Measurements from ENCODE around the gene KLK2. TPM values are rescaled to one million over a fixed set of nuclear protein-coding genes. Genes with fewer than 3 reads are reported as not detected.
A peak's percentile ranks its signal among the peaks of the same experiment; 100 is the strongest.

KLK2 gene
- total RNA-seq (not detected), polyA plus RNA-seq (not detected)

DNA sequence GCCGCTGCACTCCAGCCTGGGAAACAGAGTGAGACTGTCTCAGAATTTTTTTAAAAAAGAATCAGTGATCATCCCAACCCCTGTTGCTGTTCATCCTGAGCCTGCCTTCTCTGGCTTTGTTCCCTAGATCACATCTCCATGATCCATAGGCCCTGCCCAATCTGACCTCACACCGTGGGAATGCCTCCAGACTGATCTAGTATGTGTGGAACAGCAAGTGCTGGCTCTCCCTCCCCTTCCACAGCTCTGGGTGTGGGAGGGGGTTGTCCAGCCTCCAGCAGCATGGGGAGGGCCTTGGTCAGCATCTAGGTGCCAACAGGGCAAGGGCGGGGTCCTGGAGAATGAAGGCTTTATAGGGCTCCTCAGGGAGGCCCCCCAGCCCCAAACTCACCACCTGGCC lies at the start of gene KLK2:
Gene KLK2 (plus strand): TSS at position 384 of the 400 bp plus-strand sequence. CDS start 35 bp downstream, outside the sequence.
- Histone ChIP-seq H3K27me3 (ENCODE audit: insufficient read depth, low read length, poor library complexity, severe bottlenecking) (peaks cover 4% of the 10 kb centered on the region), H3K9me3 (ENCODE audit: low read length) (no peaks in the 10 kb centered on the region), H3K4me1 (ENCODE audit: insufficient read depth, low read length) (no peaks in the 10 kb centered on the region), H3K36me3 (ENCODE audit: insufficient read depth, low read length) (no peaks in the 10 kb centered on the region), H3K27ac (ENCODE audit: low read depth, low read length) (no peak within 1 kb of the TSS), H3K4me3 (ENCODE audit: low read length) (no peak within 1 kb of the TSS)
- no peaks in the 10 kb centered on the region for H3K36me3 Mint-ChIP-seq
- H3K27me3 Mint-ChIP-seq: peaks cover 12 to 38% of the 10 kb centered on the region in 2 donors
- no peak within 1 kb of the TSS for H3K27ac Mint-ChIP-seq
- ChIA-PET POLR2A (no interaction called here), CTCF (no interaction called here)
- DNase-seq: no peak
- H3K4me1 Mint-ChIP-seq: no peaks in the 10 kb centered on the region
- peaks cover 0 to 3% (median 0%) of the 10 kb centered on the region in 5 donors for H3K9me3 Mint-ChIP-seq
- no peak within 1 kb of the TSS for H3K4me3 Mint-ChIP-seq

DNA sequence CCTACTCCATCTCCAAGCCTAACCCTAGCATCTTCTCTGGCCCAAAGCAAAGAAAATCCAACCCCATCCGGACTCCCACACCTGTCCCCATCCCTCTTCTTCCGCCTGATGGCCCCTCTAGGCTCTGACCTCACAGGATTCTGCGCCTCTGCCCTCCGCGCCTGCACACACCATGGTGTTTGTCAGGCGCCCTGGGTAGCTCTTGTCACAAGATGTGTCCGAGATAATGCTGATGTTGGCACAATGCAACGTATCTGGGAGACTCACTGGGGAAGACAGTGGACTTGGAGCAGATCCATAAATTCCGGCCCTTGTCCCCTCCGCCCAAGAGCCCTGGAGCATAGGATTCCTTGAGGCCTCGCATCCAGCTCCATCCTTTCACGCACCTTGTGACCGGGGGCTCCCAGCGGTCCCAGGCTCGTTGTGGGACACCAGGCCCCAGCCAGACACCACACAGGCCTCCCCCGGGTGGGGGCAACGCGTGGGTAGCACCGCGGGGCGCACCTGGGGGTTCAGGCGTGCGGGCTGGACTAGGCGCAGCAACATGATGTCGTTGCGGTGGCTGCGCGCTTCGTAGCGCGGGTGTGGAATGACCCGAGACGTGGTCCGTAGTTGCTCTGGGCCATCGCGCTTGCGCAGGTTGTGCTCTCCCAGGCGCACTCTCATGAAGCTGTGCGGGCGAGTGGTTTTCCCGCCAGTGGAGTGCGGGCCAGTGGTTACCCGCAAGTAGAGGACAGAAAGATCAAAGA lies 46.6 kb upstream of the KLK2 start:
- no peak overlapping the region for H3K27ac ChIP-seq (ENCODE audit: low read depth, low read length)
- peaks cover 4% of the 10 kb centered on the region for H3K27me3 ChIP-seq (ENCODE audit: insufficient read depth, low read length, poor library complexity, severe bottlenecking)
- CTCF ChIA-PET: no interaction called here
- H3K27me3 Mint-ChIP-seq: peaks cover 12 to 57% of the 10 kb centered on the region in 2 donors
- no peak for DNase-seq
- no peaks in the 10 kb centered on the region for H3K4me1 ChIP-seq (ENCODE audit: insufficient read depth, low read length)
- POLR2A ChIA-PET: no interaction called here
- H3K27ac Mint-ChIP-seq: no peak overlapping the region
- H3K4me3 Mint-ChIP-seq: no peak overlapping the region
- H3K36me3 ChIP-seq (ENCODE audit: insufficient read depth, low read length): no peaks in the 10 kb centered on the region
- H3K9me3 Mint-ChIP-seq: no peaks in the 10 kb centered on the region
- H3K36me3 Mint-ChIP-seq: peaks cover 0 to 5% (median 0%) of the 10 kb centered on the region in 3 donors
- no peaks in the 10 kb centered on the region for H3K9me3 ChIP-seq (ENCODE audit: low read length)
- no peaks in the 10 kb centered on the region for H3K4me1 Mint-ChIP-seq
- H3K4me3 ChIP-seq (ENCODE audit: low read length): no peak overlapping the region

DNA sequence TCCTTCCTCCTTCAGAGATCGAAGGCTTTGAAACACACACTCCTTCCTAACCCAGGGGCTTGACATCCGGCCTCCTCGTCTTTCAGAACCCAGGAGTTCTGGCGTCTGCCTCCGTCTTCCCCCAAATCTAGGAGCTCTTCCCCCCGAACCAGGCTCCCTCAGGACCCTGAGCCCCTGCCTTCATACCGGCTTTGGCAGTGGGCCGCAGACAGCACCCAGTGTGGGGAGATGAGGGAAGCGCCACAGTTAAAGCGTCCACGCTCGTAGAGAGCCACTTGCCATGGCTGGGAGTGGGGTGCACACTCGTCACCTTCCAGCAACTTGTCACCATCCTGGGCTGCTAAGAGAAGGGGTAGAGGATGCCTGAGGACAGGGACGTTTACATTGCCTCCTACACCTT lies 45.8 kb upstream of the KLK2 start:
- Mint-ChIP-seq H3K36me3 (peaks cover 0 to 2% (median 0%) of the 10 kb centered on the region in 3 donors), H3K4me3 (no peak overlapping the region), H3K27ac (peak overlapping the region in 1 of 8 donors; percentile 32), H3K4me1 (no peaks in the 10 kb centered on the region), H3K9me3 (no peaks in the 10 kb centered on the region), H3K27me3 (peaks cover 14 to 53% of the 10 kb centered on the region in 2 donors)
- H3K36me3 ChIP-seq (ENCODE audit: insufficient read depth, low read length): no peaks in the 10 kb centered on the region
- H3K27me3 ChIP-seq (ENCODE audit: insufficient read depth, low read length, poor library complexity, severe bottlenecking): no peaks in the 10 kb centered on the region
- DNase-seq: no peak
- H3K9me3 ChIP-seq (ENCODE audit: low read length): no peaks in the 10 kb centered on the region
- H3K27ac ChIP-seq (ENCODE audit: low read depth, low read length): no peak overlapping the region
- CTCF ChIA-PET: no interaction called here
- no peak overlapping the region for H3K4me3 ChIP-seq (ENCODE audit: low read length)
- H3K4me1 ChIP-seq (ENCODE audit: insufficient read depth, low read length): no peaks in the 10 kb centered on the region
- POLR2A ChIA-PET: no interaction called here

DNA sequence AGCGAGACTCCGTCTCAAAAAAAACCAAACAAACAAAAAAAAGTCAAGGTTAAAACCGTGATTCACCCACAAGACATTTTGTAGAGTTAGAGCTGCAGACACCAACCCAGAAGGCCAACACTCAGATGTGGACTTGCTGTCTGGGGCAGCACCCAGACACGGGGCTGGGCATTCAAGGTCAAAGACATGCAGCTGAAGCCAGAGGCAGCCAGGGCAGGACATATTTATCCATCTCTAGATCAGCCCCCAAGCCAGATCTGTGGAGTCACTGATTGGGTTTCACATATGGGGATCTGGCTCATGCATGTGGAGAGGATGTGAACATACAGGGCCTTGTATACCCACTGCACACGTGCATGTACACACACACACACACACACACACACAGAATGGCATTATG lies 43.4 kb upstream of the KLK2 start:
- H3K4me1 ChIP-seq (ENCODE audit: insufficient read depth, low read length): no peaks in the 10 kb centered on the region
- no peaks in the 10 kb centered on the region for H3K9me3 ChIP-seq (ENCODE audit: low read length)
- H3K36me3 ChIP-seq (ENCODE audit: insufficient read depth, low read length): no peaks in the 10 kb centered on the region
- H3K27ac ChIP-seq (ENCODE audit: low read depth, low read length): no peak overlapping the region
- Mint-ChIP-seq H3K27me3 (peaks cover 17 to 53% of the 10 kb centered on the region in 2 donors), H3K27ac (no peak overlapping the region), H3K4me1 (peaks cover 0 to under 1% (median 0%) of the 10 kb centered on the region in 3 donors), H3K36me3 (no peaks in the 10 kb centered on the region), H3K4me3 (no peak overlapping the region), H3K9me3 (no peaks in the 10 kb centered on the region)
- ChIA-PET CTCF (no interaction called here), POLR2A (no interaction called here)
- H3K4me3 ChIP-seq (ENCODE audit: low read length): no peak overlapping the region
- DNase-seq: no peak
- no peaks in the 10 kb centered on the region for H3K27me3 ChIP-seq (ENCODE audit: insufficient read depth, low read length, poor library complexity, severe bottlenecking)

DNA sequence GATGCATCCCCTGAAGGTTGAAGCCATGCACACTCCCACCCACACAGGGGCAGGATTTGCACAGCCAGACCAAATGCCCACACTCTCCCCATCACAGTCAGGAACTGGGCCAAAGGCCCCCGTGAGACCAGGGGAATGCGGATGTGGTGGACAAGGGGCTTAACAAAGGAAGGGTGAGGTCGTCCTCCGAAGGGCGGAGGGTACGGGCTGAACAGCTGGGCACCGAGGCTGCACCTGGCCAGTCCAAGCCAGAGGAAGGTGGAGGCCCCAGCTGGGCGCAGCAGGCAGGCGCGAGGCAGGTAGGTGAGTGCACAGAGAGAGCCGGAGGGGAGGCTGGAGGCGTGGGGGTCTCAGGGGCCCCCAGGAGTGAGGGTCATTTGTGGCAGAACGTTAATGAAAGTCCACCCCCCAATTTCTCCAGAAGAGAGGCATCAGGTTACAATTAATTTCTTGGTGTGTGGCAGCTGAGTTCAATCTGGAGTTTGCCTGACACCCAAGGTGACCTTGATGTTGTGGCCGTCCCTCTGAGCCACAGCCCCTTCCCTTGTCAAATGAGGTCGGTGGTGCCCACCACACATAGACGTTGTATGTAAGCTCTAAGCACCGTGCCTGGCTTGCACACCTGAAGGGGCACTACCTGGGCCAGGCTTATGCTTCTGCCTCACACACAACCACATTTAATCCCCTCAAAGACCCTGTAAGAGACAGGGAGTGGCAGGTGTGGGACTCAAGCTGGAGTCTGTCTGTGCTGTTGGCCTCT lies 42.8 kb upstream of the KLK2 start:
- no peaks in the 10 kb centered on the region for H3K36me3 Mint-ChIP-seq
- no peaks in the 10 kb centered on the region for H3K9me3 Mint-ChIP-seq
- H3K27ac ChIP-seq (ENCODE audit: low read depth, low read length): no peak overlapping the region
- peaks cover 4% of the 10 kb centered on the region for H3K27me3 ChIP-seq (ENCODE audit: insufficient read depth, low read length, poor library complexity, severe bottlenecking)
- H3K4me3 ChIP-seq (ENCODE audit: low read length): no peak overlapping the region
- no peaks in the 10 kb centered on the region for H3K9me3 ChIP-seq (ENCODE audit: low read length)
- peaks cover 6% of the 10 kb centered on the region for H3K4me1 ChIP-seq (ENCODE audit: insufficient read depth, low read length)
- H3K27ac Mint-ChIP-seq: no peak overlapping the region
- no peaks in the 10 kb centered on the region for H3K36me3 ChIP-seq (ENCODE audit: insufficient read depth, low read length)
- H3K27me3 Mint-ChIP-seq: peaks cover 21 to 59% of the 10 kb centered on the region in 2 donors
- H3K4me1 Mint-ChIP-seq: peaks cover 3 to 7% (median 5%) of the 10 kb centered on the region in 3 donors
- ChIA-PET CTCF (no interaction called here), POLR2A (no interaction called here)
- DNase-seq: no peak
- H3K4me3 Mint-ChIP-seq: no peak overlapping the region

DNA sequence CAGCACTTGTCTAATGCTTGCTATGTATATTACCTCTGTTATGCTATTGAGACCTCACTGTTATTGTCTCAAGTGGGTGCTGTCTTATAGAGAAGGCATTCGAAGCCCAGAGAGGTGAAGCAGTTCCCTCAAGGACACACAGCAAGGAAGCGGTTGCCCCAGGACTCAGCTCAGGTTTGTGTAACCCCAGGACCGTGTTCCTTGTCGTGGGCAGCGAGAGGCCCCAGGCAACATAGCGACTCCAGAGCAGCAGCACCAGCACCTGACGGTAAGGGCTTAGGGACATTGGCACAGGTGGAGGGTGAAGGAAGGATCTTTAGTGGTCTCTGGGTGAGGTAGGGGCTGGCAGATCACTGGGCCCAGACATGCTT lies 42.2 kb upstream of the KLK2 start:
- Histone ChIP-seq H3K4me3 (ENCODE audit: low read length) (no peak overlapping the region), H3K27ac (ENCODE audit: low read depth, low read length) (no peak overlapping the region), H3K36me3 (ENCODE audit: insufficient read depth, low read length) (no peaks in the 10 kb centered on the region), H3K9me3 (ENCODE audit: low read length) (no peaks in the 10 kb centered on the region), H3K27me3 (ENCODE audit: insufficient read depth, low read length, poor library complexity, severe bottlenecking) (peaks cover 4% of the 10 kb centered on the region), H3K4me1 (ENCODE audit: insufficient read depth, low read length) (peaks cover 8% of the 10 kb centered on the region)
- CTCF ChIA-PET: no interaction called here
- Mint-ChIP-seq H3K27ac (no peak overlapping the region), H3K4me3 (no peak overlapping the region), H3K27me3 (peaks cover 21 to 59% of the 10 kb centered on the region in 2 donors), H3K9me3 (no peaks in the 10 kb centered on the region), H3K4me1 (peaks cover 4 to 8% (median 6%) of the 10 kb centered on the region in 3 donors), H3K36me3 (no peaks in the 10 kb centered on the region)
- no peak for DNase-seq
- POLR2A ChIA-PET: no interaction called here

DNA sequence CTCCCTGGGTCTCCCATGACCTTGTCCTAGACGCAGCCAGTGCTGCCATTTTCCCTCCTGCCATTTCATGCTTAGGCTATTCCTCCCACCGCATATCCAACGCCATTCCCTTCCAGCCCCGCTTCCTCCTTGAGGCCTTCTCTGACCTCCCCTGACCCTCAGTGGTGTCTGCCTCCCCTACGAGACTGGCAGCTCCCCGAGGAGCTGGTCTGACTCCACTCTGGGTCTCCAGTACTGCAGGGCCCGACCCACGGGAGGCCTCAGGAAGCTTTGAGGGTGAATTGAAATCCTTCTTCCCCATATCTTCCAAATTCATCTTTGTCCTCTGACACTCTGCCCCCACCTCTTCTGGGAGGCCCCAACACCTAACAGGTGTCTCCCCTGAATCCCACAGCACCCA lies 40.6 kb upstream of the KLK2 start:
- Histone ChIP-seq H3K27me3 (ENCODE audit: insufficient read depth, low read length, poor library complexity, severe bottlenecking) (peaks cover 10% of the 10 kb centered on the region), H3K4me1 (ENCODE audit: insufficient read depth, low read length) (peaks cover 13% of the 10 kb centered on the region)
- POLR2A ChIA-PET: no interaction called here

DNA sequence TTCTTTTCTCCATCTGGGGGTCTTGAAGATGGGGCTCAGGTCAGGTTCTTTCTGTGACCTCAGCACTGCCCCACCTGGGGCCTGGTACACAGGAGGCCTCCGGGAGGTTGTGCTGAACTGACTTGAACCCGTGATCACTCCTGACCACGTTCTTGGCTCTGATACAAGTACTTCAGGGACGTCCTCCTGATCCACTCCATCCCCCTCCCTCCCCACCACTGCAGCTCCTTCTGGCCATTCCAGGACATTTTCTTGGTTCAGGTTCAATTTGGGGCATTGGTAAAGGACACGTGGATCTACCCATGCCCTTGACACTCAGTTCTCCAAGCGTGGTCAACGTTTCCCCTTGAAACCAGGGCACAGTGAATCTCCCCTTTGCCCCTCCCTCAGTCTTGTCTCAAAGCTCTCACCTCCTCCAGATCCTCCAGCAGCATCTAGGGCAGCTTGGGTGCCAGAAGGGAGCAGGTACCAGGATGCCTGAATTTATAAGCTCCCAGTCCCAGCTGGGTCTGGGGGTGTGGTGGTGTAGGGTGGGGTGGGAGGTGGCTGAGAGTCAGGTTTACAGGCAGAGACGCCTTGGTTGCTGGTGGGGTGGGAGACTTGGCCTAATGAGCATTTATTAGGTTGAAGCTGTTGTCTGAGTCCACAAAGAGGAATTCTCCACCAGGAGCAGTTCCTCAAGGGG lies 40.0 kb upstream of the KLK2 start, which contains the start of gene KLK15:
Gene KLK15 (minus strand): TSS at position 458 of the 685 bp plus-strand sequence. CDS start 2,082 bp downstream, outside the sequence.
- no peak within 1 kb of the TSS for H3K4me3 ChIP-seq (ENCODE audit: low read length)
- H3K9me3 ChIP-seq (ENCODE audit: low read length): no peaks in the 10 kb centered on the region
- no peaks in the 10 kb centered on the region for H3K36me3 ChIP-seq (ENCODE audit: insufficient read depth, low read length)
- peaks cover 13% of the 10 kb centered on the region for H3K4me1 ChIP-seq (ENCODE audit: insufficient read depth, low read length)
- Mint-ChIP-seq H3K27ac (peak within 1 kb of the TSS in 2 of 8 donors; percentile 14 to 54), H3K36me3 (no peaks in the 10 kb centered on the region), H3K9me3 (peaks cover 0 to 2% (median 0%) of the 10 kb centered on the region in 5 donors), H3K27me3 (peaks cover 29 to 60% of the 10 kb centered on the region in 2 donors), H3K4me1 (peaks cover 11 to 15% (median 13%) of the 10 kb centered on the region in 3 donors), H3K4me3 (peak within 1 kb of the TSS in 2 of 7 donors; percentile 42 to 74)
- DNase-seq: no peak
- peaks cover 10% of the 10 kb centered on the region for H3K27me3 ChIP-seq (ENCODE audit: insufficient read depth, low read length, poor library complexity, severe bottlenecking)
- CTCF ChIA-PET: no interaction called here
- POLR2A ChIA-PET: no interaction called here
- H3K27ac ChIP-seq (ENCODE audit: low read depth, low read length): no peak within 1 kb of the TSS

More for the DNA sequence above, 40.6 kb upstream of the KLK2 start:
- Histone ChIP-seq H3K36me3 (ENCODE audit: insufficient read depth, low read length) (no peaks in the 10 kb centered on the region), H3K27ac (ENCODE audit: low read depth, low read length) (no peak overlapping the region), H3K9me3 (ENCODE audit: low read length) (no peaks in the 10 kb centered on the region), H3K4me3 (ENCODE audit: low read length) (no peak overlapping the region)
- Mint-ChIP-seq H3K9me3 (peaks cover 0 to 2% (median 0%) of the 10 kb centered on the region in 5 donors), H3K27ac (peak overlapping the region in 1 of 8 donors; percentile 14), H3K4me3 (no peak overlapping the region), H3K36me3 (no peaks in the 10 kb centered on the region), H3K4me1 (peaks cover 11 to 15% (median 13%) of the 10 kb centered on the region in 3 donors), H3K27me3 (peaks cover 29 to 63% of the 10 kb centered on the region in 2 donors)
- DNase-seq: no peak
- CTCF ChIA-PET: no interaction called here
